T-helper 1 cell (primary cell): ENCODE measurements around the gene CCL11.

ENCODE experiments used
- DNase-seq, 5 donors: peaks; one replicate each; pipeline ENCODE4 v3.0.0-alpha.2; 2012 to 2020

Gene CCL11

DNA sequence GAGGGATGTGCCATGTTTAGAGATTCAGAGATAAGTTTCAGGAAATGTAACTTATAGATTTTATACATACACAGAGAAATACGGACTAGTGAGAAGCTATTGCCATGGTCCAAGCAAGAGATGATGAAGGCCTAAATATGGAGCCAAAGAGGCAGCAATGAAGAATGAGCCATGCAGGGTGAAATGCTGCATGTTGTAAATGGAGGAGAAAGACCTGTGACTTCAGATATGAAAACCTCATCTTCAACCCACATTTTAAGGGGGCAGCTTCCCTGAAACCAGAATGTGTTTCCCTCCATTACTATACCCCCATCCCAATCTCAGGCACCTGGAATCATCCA is 27.6 kb upstream of the CCL11 start:
- no peak for DNase-seq

DNA sequence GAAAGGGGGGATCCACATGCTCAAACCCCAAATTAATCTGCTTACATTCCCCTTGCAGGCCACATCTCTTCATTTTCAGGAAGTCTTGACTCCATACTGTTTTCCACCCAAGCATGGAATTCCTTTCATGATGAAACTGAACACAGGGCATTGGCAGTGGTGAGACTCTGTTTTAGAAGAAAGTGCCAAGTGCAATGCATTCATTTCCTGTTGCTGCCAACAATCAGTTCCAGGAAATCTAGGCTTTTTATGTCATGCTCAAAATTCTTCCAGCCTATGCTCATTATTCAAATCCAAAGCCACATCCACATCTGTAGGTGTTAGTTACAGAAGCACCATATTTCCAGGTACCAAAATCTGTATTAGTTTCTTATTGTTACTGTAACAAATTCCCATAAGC is 26.4 kb upstream of the CCL11 start:
- no peak for DNase-seq

DNA sequence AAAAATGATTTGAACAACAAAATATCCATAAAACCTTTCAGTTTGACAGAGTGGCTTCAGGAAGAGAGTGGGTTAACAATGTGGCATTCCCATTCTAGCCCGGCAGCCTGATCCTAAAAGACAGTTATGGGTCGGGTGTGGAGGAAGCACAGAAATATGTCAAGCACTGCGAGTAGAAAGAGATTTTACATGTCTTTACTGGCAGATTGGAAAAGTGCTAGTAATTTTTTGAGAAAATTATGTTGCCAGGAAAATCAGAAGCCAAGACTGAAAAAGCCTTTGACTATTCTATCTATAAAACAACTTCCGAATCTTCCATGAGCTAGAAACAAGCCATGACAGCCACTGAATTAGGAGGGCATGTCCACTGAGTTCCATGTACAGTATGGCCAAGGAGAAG is 24.7 kb upstream of the CCL11 start:
- no peak for DNase-seq

DNA sequence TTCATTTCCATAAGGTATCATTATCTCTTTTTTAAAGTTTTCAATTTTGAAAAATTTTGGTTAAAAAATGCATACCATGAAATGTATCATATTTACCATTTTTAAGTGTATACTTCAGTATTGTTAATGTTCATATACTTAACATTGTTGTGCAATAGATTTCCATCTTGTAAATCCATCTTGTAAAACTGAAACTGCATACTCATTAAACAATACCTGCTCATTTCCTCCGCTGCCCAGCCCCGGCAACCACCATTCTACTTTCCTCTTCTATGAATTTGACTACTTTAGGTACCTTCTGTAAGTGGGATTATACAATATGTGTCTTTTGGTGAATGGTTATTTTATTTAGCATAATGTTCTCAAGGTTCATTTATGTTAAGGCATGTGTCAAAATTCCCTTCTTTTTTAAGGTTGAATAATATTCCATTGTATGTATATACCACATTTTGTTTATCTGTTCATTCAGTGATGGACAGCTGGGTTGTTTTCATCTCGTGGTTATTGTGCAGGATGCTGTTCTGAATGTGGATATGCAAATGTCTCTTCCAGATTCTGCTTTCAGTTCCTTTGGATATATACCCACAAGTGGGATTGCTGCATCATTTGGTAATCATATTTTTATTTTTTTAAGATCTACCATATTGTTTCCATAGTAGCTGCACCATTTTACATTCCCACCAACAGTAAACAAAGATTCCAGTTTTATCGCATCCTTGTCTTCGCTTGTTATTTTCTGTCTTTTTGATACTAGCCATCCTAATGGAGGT is 23.8 kb upstream of the CCL11 start:
- DNase-seq: peak in 1 of 5 donors; percentile 57

DNA sequence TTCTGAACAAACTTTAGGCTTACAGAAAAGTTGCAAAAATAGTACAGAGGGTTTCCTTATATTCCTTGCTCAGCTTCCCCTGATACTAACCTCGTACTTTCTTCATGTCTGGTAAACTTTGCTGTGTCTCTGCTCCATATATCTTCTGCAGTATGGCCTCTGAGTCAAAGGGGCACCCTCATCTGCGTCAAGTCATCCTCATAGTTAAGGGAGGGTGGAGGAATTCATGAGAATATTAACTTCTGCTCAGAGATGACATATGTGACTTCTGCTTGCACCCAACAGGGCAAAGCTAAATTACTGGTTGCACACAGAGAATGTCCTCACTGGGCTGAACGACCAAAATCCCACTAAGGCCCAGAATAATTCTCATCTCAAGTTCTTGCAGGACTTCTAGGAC is 19.8 kb upstream of the CCL11 start:
- DNase-seq: no peak

DNA sequence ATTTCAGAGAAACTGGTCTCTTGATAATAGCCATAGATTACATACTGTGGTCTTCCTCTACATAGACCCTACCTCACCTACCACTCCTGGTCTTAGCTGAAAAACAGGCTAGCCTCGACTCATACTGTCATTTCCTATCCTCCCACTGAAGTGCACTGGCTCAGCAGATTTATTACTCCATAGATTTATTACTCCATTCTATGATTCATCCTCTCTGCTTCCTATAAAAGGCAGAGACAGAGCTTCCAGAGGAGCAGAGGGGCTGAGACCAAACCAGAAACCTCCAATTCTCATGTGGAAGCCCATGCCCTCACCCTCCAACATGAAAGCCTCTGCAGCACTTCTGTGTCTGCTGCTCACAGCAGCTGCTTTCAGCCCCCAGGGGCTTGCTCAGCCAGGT is 15.6 kb upstream of the CCL11 start, which contains the start of gene CCL7:
CCL7 (plus strand) TSS at position 253 of the 400 bp plus-strand sequence; CDS start at position 323, 70 bp downstream.
- DNase-seq: no peak

DNA sequence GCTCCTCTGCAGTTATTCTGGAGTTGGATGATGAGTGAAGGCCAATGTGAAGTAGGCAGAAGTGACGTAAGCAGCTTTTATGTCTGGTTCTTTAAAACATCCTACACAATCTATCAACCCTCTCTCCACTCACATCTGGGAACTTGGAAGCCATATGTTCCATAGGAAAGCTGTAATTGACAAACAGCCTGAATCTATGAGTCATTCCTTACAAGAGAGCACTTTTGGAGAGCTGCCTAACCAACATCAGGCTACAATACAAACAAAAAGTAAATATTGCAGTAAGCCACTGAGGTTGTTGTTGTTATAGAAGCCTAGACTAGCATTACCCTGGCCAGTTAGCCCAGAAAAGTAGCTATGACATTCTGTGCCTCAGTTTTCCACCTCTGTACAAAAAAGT is 9.7 kb upstream of the CCL11 start:
- no peak for DNase-seq

DNA sequence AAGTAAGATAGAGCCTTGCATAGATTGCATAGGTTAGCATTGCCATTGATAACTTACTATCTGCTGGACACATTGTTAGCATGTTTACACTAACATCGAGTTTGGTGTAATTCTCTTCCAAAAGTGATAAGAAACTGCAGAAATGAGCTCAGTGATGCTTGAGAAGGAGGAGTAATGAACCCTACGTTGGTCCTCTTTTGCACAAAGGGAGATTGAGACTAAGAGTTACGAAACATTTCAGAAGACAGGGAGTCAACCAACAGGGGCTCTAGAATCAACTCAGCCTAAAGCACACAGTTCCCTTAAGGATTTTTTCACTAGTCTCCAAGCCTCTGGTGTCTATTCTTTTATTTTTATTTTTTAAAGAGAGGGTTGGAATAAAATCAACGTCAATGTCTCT is 8.7 kb upstream of the CCL11 start:
- DNase-seq: no peak

DNA sequence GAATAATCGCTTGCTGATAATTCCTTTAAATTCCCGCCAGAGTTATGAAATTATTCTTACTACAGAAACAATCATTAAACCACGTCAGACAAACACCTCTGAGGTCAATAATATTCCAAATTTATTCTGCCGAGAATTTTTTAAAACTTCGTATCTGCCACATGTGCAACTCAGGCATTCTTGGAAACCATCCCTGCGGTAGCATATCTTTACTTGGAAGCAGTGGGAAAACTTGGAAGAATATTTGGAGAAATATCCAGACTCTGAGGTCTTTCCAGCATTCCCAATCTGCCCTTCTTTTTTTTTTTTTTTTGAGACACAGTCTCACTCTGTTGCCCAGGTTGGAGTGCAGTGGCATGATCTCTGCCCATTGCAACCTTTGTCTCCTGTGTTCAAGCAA is 2.0 kb upstream of the CCL11 start:
- DNase-seq: no peak

DNA sequence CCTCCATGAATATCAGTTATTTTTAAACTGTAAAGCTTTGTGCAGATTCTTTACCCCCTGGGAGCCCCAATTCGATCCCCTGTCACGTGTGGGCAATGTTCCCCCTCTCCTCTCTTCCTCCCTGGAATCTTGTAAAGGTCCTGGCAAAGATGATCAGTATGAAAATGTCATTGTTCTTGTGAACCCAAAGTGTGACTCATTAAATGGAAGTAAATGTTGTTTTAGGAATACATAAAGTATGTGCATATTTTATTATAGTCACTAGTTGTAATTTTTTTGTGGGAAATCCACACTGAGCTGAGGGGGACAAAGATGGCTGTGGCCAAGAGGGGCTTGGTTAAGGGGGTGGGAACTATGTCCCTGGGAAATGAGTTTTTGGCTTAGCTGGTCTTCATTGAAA is 2.3 kb downstream of the CCL11 start:
- no peak for DNase-seq

DNA sequence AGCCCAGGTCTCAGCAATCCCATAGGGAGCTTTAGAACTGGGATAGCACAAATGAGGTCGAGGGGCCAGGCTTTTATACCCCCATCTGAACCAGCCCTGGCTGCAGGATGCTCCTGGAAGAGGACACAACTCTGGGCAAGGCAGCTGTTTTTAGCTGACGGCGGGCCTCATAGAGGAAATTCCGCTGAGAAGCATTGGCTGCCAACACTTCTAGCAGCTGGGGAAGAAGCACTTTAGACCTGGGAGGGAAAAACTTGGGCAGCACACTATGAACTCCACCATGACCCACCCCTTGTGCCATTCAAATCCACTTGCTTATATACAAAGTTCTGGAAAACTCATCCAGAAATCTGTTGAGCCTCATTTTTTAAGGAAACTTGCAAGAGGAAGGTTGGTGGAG is 5.0 kb downstream of the CCL11 start:
- DNase-seq: no peak

DNA sequence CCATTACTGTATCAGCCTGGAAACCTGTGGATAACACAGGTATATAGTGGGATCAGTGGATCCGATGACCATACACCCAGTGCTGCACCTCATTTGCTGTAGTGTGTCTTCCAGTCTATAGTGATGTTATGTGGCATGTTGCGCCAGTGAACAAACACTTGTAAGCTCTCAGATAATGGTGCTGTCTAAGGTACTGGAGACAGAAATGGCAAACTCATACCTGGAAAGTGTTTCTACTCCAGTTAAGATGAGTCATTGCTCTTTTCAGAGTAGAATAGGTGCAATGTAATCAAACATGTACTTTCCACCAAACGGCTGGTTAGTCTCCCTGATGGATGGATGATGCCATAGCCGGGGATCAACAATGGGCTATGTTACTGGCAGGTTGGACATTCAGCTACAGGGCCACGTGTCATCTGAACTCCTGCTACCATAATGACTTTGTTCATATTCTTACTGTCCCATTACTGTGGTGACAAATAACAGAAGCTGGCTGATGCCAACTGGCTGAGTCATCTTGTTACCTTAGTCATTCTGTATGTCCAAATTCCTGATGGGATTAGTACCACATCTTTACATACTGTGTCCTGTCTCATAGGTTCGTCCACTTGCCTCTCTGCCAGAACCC is 6.3 kb downstream of the CCL11 start:
- peak in 1 of 5 donors; percentile 2 for DNase-seq

DNA sequence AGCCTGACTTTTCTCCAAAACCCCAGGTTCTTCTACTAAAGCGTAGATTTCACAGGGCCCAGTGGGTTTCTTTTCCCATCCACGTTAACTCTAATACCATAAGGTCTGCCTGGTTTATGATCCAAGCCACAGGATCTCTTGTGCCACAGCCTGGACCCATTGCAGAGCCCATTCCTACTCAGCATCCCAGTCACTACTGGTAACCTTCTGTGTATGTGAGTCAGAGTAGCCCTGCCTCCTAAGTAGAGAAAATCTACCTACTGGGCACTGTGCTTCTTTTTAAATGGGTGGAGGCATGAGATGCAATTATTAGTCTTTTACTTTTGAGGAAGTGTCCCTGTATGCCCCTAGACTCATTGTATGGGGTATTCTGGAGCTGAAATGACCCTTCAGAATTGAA is 13.5 kb downstream of the CCL11 start:
- no peak for DNase-seq

DNA sequence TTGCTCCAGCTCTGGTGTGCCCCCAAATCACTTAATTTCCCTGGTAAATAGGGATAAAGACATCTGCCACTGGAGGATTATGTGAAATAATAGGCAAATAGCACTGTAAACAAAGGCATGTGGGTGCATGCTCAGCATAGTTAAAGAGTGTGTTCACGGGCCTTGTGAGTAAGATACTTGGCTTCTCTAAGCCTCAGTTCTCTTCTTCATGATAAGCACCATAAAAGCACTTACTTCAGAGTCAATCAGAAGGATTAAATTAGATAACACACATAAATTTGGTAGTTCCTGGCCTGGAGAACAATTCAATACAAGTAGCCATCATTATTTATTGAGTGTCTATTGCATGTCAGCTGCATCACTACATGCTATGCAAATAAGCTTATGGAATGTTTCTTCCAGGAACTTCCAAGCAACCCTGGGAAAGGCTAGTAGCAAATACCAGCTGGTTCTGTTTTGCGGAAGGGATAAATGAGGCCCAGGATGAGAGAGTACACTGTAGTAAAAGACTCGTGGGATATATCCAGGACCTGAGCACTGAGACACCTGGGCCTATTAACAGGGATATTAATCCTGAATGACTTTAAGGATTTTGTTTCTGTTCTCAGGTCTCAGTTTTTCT is 14.5 kb downstream of the CCL11 start:
- DNase-seq: no peak

DNA sequence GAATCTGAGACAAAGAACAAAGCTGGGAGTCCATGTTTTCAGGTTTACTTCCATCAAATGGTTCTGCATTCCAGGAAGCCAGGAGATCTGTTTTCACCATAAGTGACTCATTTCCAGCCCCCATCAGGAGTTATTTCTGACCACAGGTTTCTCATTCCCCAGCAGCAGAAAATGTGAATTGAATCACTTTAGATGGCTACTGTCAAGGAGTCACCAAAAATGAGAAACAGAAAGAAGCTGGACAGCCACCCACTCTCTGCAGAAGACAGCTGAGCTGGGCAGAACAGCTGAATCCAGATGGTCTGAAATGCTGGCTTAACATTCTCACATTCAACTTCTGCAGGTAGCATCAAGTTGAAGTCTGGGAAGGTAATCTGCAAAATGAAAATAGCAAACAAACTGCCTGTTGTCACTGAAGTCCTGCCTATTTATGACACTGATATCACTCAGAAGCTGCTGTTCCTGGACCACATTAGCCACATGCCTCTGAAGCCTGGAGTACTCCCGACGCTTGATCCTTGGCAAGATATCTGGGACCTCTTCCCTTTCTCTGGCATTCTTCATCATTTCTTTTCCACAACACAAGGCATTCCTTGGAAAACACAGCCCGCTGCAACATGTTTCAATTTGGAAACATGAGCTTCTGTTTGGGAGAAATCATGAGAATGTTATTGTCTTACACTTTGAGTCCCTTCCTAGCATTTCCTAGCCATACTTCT is 15.3 kb downstream of the CCL11 start:
- DNase-seq: peak in 1 of 5 donors; percentile 42

DNA sequence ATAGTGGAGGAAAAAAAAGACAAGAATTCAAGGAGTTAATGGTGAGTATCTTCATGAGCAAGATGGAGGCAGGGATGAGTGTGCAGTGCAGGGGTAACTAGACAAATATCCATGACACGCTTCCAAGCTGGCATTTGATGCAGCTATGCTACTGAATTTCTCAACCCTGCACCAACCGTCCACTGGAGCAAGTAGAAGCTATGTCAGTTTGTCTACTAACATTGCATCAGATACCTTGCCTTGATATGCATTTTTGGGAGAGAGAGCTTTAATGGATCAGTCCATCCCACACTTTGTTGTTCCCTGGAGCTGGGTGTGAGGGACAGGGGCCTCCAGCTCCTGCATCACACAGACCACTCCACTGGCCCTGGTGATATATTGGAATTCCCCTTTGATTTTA is 16.4 kb downstream of the CCL11 start:
- DNase-seq: no peak

DNA sequence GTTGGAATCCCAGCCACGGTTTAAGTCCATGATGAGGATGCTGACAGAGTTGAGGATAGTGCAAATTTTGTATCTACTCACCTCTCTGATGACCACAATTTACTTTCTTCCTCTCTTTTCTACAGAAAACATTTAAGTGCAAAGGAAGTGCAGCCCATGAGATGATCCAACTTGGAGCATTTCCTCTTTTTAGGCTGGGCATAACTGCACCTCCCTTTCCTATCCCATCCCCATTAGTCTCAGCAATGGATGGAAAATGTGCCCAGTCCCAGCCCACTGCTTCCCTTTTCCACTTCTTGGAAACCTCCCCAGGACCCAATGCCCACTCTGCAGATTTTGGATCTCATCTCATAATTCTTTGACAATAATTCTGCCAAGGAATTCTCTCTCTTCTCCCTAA is 17.1 kb downstream of the CCL11 start:
- DNase-seq: no peak

DNA sequence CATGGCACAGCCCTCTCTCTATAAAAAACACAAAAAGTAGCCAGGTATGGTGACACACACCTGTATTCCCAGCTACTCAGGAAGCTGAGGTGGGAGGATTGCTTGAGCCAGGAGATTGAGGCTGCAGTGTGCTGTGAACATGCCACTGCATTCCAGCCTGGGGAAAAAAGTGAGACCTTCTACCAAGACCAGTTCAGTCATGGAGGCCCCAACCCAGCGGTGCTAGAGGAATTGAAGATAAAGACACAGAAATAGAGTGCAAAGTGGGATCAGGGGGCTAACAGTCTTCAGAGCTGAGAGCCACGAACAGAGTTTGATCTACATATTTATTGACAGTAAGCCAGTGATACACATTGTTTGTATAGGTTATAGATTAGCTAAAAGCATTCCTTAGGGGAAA is 18.1 kb downstream of the CCL11 start:
- no peak for DNase-seq

DNA sequence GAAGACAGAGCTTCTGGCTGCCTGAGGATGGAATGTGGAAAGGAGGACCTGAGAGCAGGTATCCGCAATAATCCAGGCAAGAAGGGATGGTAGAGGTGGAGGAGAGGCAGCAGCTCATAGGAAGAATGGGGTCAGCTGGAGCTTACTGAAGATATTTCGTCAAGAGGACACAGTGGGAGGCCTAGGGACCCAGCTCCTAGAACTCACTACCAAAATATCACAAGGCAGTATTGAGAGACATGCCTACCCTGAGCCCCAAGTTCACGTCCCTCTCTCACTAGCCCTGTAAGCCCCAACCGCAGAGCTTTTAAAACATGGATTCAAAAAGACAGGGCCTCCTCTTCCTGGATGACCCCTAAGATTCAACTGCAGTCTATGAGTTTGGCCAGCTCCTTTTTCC is 19.5 kb downstream of the CCL11 start:
- no peak for DNase-seq

DNA sequence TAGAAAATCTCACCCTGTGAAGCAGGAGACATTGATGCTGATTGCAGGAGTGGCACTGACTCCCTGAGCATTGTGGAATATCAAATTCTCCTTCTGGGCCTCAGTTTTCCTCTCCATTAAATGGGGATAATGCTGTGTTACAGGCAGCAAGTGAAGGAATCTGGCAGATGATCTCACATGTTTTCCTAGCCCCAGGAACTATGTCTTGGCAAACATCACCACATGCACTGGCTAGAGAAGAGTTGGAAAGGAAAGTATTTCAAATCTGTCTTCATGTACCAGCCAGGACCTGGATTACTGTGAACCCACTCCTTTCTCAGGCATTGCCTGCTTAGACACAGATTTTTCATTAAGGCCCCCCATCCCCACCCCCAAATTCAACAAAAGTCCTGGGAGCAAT is 20.1 kb downstream of the CCL11 start:
- no peak for DNase-seq

DNA sequence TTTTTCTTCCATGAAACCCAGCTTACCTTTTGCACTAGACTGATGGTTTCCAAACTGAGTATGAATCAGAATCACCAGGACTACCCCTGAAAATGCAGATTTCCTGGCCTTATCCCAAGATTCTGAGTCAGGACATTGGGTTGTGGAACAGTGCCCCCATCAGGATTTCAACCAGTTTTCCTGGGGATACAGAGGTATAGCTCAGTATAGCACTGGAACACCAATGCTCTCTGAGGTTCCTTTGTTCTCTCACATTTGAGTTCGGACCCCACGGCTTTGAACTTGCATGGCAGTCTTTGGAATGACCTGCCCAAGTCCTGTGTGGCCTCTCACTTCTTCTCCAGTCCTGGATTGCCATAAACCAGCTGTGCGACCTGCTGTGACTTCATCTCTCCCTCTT is 20.9 kb downstream of the CCL11 start:
- DNase-seq: no peak

DNA sequence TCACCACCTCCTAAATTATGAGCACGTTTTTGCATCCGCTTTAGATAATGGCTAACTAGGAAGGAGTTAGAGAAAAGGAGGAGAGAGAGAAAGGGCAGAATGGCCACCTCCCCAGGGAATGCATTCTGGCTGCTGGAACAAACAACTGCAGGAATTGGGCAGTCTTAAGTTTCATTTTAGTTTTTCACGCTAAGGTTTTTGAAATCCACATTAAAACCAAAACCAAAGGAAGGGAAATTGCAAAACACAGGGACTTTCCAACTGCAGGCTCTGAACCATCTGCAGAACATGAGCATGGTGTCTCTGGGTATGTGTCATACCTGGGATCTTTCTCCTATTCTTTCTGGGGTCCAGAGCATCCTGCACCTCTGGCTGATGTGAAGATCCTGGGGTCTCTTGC is 21.6 kb downstream of the CCL11 start:
- peak in 1 of 5 donors; percentile 9 for DNase-seq

DNA sequence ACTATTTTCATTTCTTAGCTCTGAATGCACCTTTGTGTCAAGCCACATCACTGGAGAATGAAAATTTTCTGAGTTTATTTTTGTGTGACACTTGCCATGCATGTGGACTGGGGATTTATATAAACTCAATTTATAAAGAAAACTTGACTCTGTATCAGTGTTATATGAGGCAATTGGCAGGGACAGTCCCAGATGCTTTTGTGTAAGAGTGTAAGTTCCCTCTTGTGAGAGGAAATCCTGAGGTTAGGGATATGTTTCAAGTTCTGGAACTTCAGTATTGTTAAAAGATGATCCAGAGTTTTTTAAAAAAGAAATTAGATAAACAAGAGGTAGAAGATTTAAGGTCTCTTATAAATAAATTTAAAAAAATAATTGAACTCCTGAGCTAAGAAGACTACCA is 22.8 kb downstream of the CCL11 start:
- no peak for DNase-seq

DNA sequence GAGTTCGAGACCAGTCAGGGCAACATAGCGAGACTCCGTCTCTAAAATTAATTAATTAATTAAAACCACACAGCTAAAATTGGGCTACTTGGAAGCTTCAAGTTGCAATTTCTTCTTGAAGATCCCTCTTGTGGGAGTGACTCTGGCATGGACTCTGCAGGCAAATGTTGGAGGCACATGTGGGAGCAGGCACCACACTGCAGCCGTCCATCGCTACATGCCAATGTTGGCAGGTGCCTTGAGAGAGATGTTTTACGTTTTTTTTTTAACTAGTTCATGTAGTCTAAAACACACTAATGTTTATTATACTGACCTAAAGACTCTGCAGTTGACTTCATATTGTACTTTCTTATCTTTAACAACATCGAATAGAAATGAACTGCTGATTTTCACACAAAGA is 25.7 kb downstream of the CCL11 start:
- DNase-seq: no peak
